OCI-LY7 (cell line): ENCODE results near the gene OR13F1. TPM values are rescaled to one million over a fixed set of nuclear protein-coding genes. Genes with fewer than 3 reads are reported as not detected.

ENCODE experiments used
- Bru-seq: library from RNA; stranded (reverse); fragments of 400-500 nt; gene quantifications from one replicate; lab custom pipeline; 2021; lab: Mats Ljungman, UMichigan
- BruChase-seq, 2 experiments: library from RNA; stranded (reverse); fragments of 400-500 nt; gene quantifications; one replicate each; lab custom pipeline; 2021; lab: Mats Ljungman, UMichigan
- BruUV-seq: library from RNA; stranded (reverse); fragments of 400-500 nt; replicated peaks from 2 replicates; lab custom pipeline; 2021; lab: Mats Ljungman, UMichigan
- CTCF ChIA-PET: fragments of 300-600 bp; sonication (Branson Sonifier 250); formaldehyde crosslinking; loops from one replicate; lab custom pipeline; 2022; ENCODE audit warnings: antibody characterized with exemption; ENCODE audit not compliant: unreplicated experiment; lab: Charles Lee
- POLR2A ChIA-PET: fragments of 300-600 bp; sonication (Branson Sonifier 250); formaldehyde crosslinking; loops from one replicate; lab custom pipeline; 2022; ENCODE audit warnings: antibody characterized with exemption; lab: Charles Lee
- DNase-seq: peaks from one replicate; pipeline ENCODE4 v3.0.0-alpha.2; 2015; ENCODE audit warnings: low spot score
- H2AFZ ChIP-seq: fragments of 200-600 bp; sonication (generic), shearing (Covaris generic); 2 replicates; pipeline ENCODE4 v1.6.1; 2014; ENCODE audit warnings: mild to moderate bottlenecking, antibody characterized with exemption, low read length, moderate library complexity
- H3K27ac ChIP-seq: fragments of 200-600 bp; sonication (generic); 2 replicates; pipeline ENCODE4 v1.5.1; 2014; ENCODE audit warnings: mixed run types, low read depth, mild to moderate bottlenecking, moderate library complexity, low read length, inconsistent platforms; ENCODE audit not compliant: poor library complexity, severe bottlenecking
- H3K36me3 ChIP-seq: fragments of 200-600 bp; sonication (generic); 2 replicates; pipeline ENCODE4 v1.6.1; 2014; ENCODE audit warnings: mild to moderate bottlenecking, antibody characterized with exemption, low read length, moderate library complexity, mixed read lengths; ENCODE audit not compliant: insufficient read depth
- H3K4me1 ChIP-seq: fragments of 200-600 bp; sonication (generic); 2 replicates; pipeline ENCODE4 v1.5.1; 2014; ENCODE audit warnings: mild to moderate bottlenecking, low read length; ENCODE audit not compliant: insufficient read depth, poor library complexity, severe bottlenecking
- H3K4me2 ChIP-seq: fragments of 200-600 bp; sonication (generic); 2 replicates; pipeline ENCODE4 v1.6.1; 2014; ENCODE audit warnings: mild to moderate bottlenecking, low read length
- H3K4me3 ChIP-seq: fragments of 200-600 bp; sonication (generic); 2 replicates; pipeline ENCODE4 v1.5.1; 2014; ENCODE audit warnings: mild to moderate bottlenecking, low read depth, low read length; ENCODE audit not compliant: poor library complexity, severe bottlenecking
- H3K79me2 ChIP-seq: fragments of 200-600 bp; sonication (generic); 2 replicates; pipeline ENCODE4 v1.6.1; 2016; ENCODE audit warnings: low read depth, mild to moderate bottlenecking, low read length, moderate library complexity, mixed read lengths; ENCODE audit not compliant: insufficient read depth
- H3K9me2 ChIP-seq: fragments of 200-600 bp; sonication (generic); 2 replicates; pipeline ENCODE4 v1.6.1; 2016; ENCODE audit warnings: mild to moderate bottlenecking, low read length, mixed read lengths; ENCODE audit not compliant: insufficient read depth
- H3K9me3 ChIP-seq: fragments of 200-600 bp; sonication (generic); 2 replicates; pipeline ENCODE4 v1.6.1; 2014; ENCODE audit warnings: mild to moderate bottlenecking, mixed run types, low read length, mixed read lengths
- H4K20me1 ChIP-seq: fragments of 200-600 bp; sonication (generic); 2 replicates; pipeline ENCODE4 v1.6.1; 2014; ENCODE audit warnings: mild to moderate bottlenecking, antibody characterized with exemption, low read length, moderate library complexity, mixed read lengths; ENCODE audit not compliant: insufficient read depth
- EZH2phosphoT487 ChIP-seq: fragments of 200-600 bp; sonication (generic); IDR thresholded peaks from 2 replicates; pipeline ENCODE4 v1.6.1; 2018; ENCODE audit warnings: low read depth, borderline replicate concordance, mild to moderate bottlenecking, mixed run types, antibody characterized with exemption, low read length, moderate library complexity, mixed read lengths
- intact Hi-C: fragments of 100-400 bp; cut with micrococcal nuclease; formaldehyde crosslinking; loops from one replicate; pipeline ENCODE4 v1.10.0; 2022; ENCODE audit not compliant: unreplicated experiment
- long read RNA-seq: library from polyadenylated mRNA; stranded (forward); transcript quantifications from one replicate; pipeline ENCODE4 v2.0.0, GENCODE V29; 2022
- total RNA-seq, 2 experiments: library from RNA; depleted of rRNA in 1 of 2; stranded (reverse); fragments of >200 nt in 1 of 2; shearing (Covaris generic) in 1 of 2; gene quantifications; 2 replicates each; pipeline ENCODE4 v1.2.3, GENCODE V29; 2014 to 2022
- TF ChIP-seq, protein P1 (sequence below): fragments of 200-600 bp; sonication (generic); conservative IDR thresholded peaks from 2 replicates; pipeline ENCODE4 v1.5.1; 2014; ENCODE audit warnings: mild to moderate bottlenecking, antibody characterized with exemption, low read length, moderate library complexity, mixed read lengths

The OR13F1 gene, protein sequence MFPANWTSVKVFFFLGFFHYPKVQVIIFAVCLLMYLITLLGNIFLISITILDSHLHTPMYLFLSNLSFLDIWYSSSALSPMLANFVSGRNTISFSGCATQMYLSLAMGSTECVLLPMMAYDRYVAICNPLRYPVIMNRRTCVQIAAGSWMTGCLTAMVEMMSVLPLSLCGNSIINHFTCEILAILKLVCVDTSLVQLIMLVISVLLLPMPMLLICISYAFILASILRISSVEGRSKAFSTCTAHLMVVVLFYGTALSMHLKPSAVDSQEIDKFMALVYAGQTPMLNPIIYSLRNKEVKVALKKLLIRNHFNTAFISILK
- not detected in 2 replicates for total RNA-seq (2014; rRNA removed; shearing (Covaris generic))
- total RNA-seq (2022), result not detected in 2 replicates
- Bru-seq, nascent RNA, result not detected
- not detected for BruChase-seq, experiment 1, labeled RNA remaining after a 6-hour chase
- not detected for BruChase-seq, experiment 2, labeled RNA remaining after a 2-hour chase
- long read RNA-seq, result 0 reads

DNA sequence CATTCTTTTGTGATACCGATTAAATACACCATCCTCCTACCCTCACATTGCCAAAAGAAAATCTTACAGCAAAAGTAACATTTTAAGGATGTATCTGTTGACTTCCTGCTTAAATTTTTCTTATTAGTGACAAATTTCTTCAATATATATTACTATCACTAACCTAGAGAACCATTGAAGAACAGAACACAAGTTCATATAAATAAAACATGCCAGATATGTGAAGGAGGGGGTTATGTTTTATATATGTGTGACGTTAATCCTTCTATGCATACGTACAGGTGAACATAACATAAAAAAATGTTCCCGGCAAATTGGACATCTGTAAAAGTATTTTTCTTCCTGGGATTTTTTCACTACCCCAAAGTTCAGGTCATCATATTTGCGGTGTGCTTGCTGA, at the start of gene OR13F1:
Gene OR13F1 (plus strand): TSS at position 301 of the 400 bp plus-strand sequence. CDS start 0 bp downstream, at position 301.
- no peak within 1 kb of the TSS for H3K27ac ChIP-seq
- POLR2A ChIA-PET, result no interaction called here

DNA sequence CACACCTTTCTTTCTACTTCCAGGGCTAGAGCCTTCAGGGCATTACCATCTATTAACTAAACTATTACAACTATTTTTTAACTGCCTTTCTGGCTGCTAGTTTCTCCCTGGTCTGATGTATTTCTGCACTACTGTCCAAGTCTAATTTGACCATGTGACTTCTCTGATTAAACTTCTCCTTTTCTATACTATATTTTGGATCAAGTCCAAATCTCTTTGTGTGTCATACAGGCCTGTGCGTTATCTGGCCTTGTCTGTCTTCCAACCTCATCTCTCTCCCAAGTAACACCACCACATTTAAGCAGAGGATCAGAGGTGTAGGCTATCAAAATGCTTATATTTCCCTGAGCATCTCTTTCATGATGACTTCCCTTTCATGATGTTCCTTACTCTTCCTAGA, 47.2 kb upstream of the OR13F1 start:
- Histone ChIP-seq H3K79me2 (no peaks in the 10 kb centered on the region), H3K27ac (no peak overlapping the region), H4K20me1 (no peaks in the 10 kb centered on the region), H3K4me3 (no peak overlapping the region), H2AFZ (no peak overlapping the region), H3K4me2 (no peak overlapping the region), H3K9me2 (no peaks in the 10 kb centered on the region), H3K36me3 (no peaks in the 10 kb centered on the region), H3K4me1 (no peaks in the 10 kb centered on the region), H3K9me3 (no peaks in the 10 kb centered on the region)
- CTCF ChIA-PET, result no interaction called here
- no TSS peak for BruUV-seq
- DNase-seq, result no peak
- intact Hi-C loops, result no loop called here
- POLR2A ChIA-PET, result no interaction called here
- TF ChIP-seq EZH2phosphoT487, result no peak
- TF ChIP-seq, protein P1, sequence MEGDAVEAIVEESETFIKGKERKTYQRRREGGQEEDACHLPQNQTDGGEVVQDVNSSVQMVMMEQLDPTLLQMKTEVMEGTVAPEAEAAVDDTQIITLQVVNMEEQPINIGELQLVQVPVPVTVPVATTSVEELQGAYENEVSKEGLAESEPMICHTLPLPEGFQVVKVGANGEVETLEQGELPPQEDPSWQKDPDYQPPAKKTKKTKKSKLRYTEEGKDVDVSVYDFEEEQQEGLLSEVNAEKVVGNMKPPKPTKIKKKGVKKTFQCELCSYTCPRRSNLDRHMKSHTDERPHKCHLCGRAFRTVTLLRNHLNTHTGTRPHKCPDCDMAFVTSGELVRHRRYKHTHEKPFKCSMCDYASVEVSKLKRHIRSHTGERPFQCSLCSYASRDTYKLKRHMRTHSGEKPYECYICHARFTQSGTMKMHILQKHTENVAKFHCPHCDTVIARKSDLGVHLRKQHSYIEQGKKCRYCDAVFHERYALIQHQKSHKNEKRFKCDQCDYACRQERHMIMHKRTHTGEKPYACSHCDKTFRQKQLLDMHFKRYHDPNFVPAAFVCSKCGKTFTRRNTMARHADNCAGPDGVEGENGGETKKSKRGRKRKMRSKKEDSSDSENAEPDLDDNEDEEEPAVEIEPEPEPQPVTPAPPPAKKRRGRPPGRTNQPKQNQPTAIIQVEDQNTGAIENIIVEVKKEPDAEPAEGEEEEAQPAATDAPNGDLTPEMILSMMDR, result no peak

More for the DNA sequence above, at the start of gene OR13F1:
- no peak within 1 kb of the TSS for H2AFZ ChIP-seq
- no peaks in the 10 kb centered on the region for H3K9me2 ChIP-seq
- CTCF ChIA-PET, result no interaction called here
- H3K4me2 ChIP-seq, result no peak within 1 kb of the TSS
- H3K4me1 ChIP-seq, result no peaks in the 10 kb centered on the region
- intact Hi-C loops, result no loop called here
- no peaks in the 10 kb centered on the region for H3K79me2 ChIP-seq
- H3K4me3 ChIP-seq, result no peak within 1 kb of the TSS
- TF ChIP-seq EZH2phosphoT487, result no peak
- TF ChIP-seq, protein P1, result no peak
- H4K20me1 ChIP-seq, result no peaks in the 10 kb centered on the region
- no peak for DNase-seq
- no peaks in the 10 kb centered on the region for H3K9me3 ChIP-seq
- BruUV-seq, result no TSS peak
- no peaks in the 10 kb centered on the region for H3K36me3 ChIP-seq

DNA sequence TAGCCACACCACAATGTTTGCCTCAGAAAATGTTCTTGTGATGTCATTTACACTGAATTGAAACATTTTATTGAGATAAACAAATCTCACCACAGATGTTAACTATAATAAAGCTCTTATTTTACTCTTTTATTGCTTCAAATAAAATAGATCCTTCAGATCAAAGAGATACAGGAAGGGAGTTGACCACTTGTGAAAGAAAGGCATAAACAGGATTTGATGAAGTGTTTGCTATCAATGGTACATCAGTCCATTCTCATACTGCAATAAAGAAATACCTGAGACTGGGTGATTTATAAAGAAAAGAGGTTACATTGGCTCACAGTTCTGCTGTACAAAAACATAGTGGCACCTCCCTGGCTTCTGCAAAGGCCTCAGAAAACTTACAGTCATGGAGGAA, 40.2 kb upstream of the OR13F1 start:
- DNase-seq, result no peak
- POLR2A ChIA-PET, result interaction anchor here (0.6 kb wide), 1 partner anchor 32 kb away, joined by 3 read pairs; no protein-coding TSS in a partner anchor
- H3K36me3 ChIP-seq, result no peaks in the 10 kb centered on the region
- H3K79me2 ChIP-seq, result no peaks in the 10 kb centered on the region
- no peak overlapping the region for H3K4me2 ChIP-seq
- H3K4me3 ChIP-seq, result no peak overlapping the region
- intact Hi-C loops, result no loop called here
- TF ChIP-seq, protein P1, result no peak
- TF ChIP-seq EZH2phosphoT487, result no peak
- CTCF ChIA-PET, result no interaction called here
- no peaks in the 10 kb centered on the region for H3K9me3 ChIP-seq
- no TSS peak for BruUV-seq
- H3K4me1 ChIP-seq, result no peaks in the 10 kb centered on the region
- no peak overlapping the region for H2AFZ ChIP-seq
- H3K27ac ChIP-seq, result no peak overlapping the region
- no peaks in the 10 kb centered on the region for H4K20me1 ChIP-seq
- 0 out of 2 replicates have a peak, but pooled peaks cover 4% of the 10 kb centered on the region for H3K9me2 ChIP-seq
